H1 (cell line): Measurements from ENCODE around the gene MED29. TPM values are rescaled to one million over a fixed set of nuclear protein-coding genes. Genes with fewer than 3 reads are reported as not detected.

Experiments used
- CTCF ChIA-PET: fragments of 300-600 bp; sonication (Branson Sonifier 250); formaldehyde crosslinking; loops from one replicate; lab custom pipeline; 2021; ENCODE audit not compliant: partially characterized antibody; lab: Charles Lee
- POLR2A ChIA-PET: fragments of 300-600 bp; sonication (Branson Sonifier 250); formaldehyde crosslinking; loops from one replicate; lab custom pipeline; 2021; ENCODE audit warnings: inconsistent platforms; ENCODE audit not compliant: partially characterized antibody; lab: Charles Lee
- DNase-seq, 2 experiments: peaks; one replicate each; pipeline versions ENCODE4 v3.0.0 to v3.0.0-alpha.2; 2010 to 2022; ENCODE audit warnings: low spot score in 2 of 2, low read depth in 1 of 2, mixed read lengths in 1 of 2
- FAIRE-seq: peaks from 2 replicates; lab custom pipeline; 2011; peaks lifted over from hg19 to GRCh38; lab: Jason Lieb, UNC
- H2AFZ ChIP-seq: 2 replicates; pipeline ENCODE4 v1.8.1; 2012; ENCODE audit warnings: low read length, inconsistent platforms
- H2AK5ac ChIP-seq: 2 replicates; pipeline ENCODE4 v1.6.1; 2013; ENCODE audit warnings: low read depth, low read length
- H2BK120ac ChIP-seq: replicated peaks from 2 replicates; pipeline ENCODE3; 2013; ENCODE audit warnings: low read depth, low read length, inconsistent platforms
- H2BK12ac ChIP-seq: 2 replicates; pipeline ENCODE4 v1.6.1; 2013; ENCODE audit warnings: low read depth, low read length
- H2BK15ac ChIP-seq: 2 replicates; pipeline ENCODE4 v1.6.1; 2013; ENCODE audit warnings: low read length
- H2BK20ac ChIP-seq: 2 replicates; pipeline ENCODE4 v1.6.1; 2013; ENCODE audit warnings: low read length
- H2BK5ac ChIP-seq: 2 replicates; pipeline ENCODE4 v1.6.1; 2013; ENCODE audit warnings: low read depth, low read length
- H3K14ac ChIP-seq: 2 replicates; pipeline ENCODE4 v1.6.1; 2013; ENCODE audit warnings: inconsistent platforms; ENCODE audit not compliant: insufficient read length
- H3K18ac ChIP-seq: 2 replicates; pipeline ENCODE4 v1.6.1; 2013; ENCODE audit warnings: low read length; ENCODE audit errors: extremely low read depth
- H3K23ac ChIP-seq: 2 replicates; pipeline ENCODE4 v1.6.1; 2013; ENCODE audit warnings: inconsistent platforms; ENCODE audit not compliant: insufficient read length
- H3K23me2 ChIP-seq: 2 replicates; pipeline ENCODE4 v1.6.1; 2013; ENCODE audit warnings: low read depth, low read length
- H3K27ac ChIP-seq: 2 replicates; pipeline ENCODE4 v1.6.1; 2011; ENCODE audit warnings: low read depth, low read length, inconsistent platforms
- H3K27me3 ChIP-seq, 4 experiments: replicated peaks in 1 of 4; 1 replicate in 1 of 4; 2 replicates in 3 of 4; pipeline versions ENCODE4 v1.6.1 to v1.8.1; 2011 to 2013; ENCODE audit warnings: low read length in 3 of 4, mild to moderate bottlenecking in 3 of 4, inconsistent platforms in 2 of 4, mixed read lengths in 2 of 4, moderate library complexity in 1 of 4; ENCODE audit not compliant: control insufficient read depth in 3 of 4, insufficient read depth in 3 of 4; ENCODE audit errors: extremely low read depth in 1 of 4
- H3K36me3 ChIP-seq, 4 experiments: 2 replicates each; pipeline versions ENCODE4 v1.6.1 to v1.8.1; 2011 to 2013; ENCODE audit warnings: mild to moderate bottlenecking in 4 of 4, low read length in 3 of 4, moderate library complexity in 2 of 4, control low read depth in 1 of 4, inconsistent platforms in 1 of 4; ENCODE audit not compliant: insufficient read depth in 4 of 4, control insufficient read depth in 2 of 4
- H3K4ac ChIP-seq: replicated peaks from 2 replicates; pipeline ENCODE3; 2013; ENCODE audit warnings: low read length, low read depth, mixed read lengths, inconsistent platforms; ENCODE audit not compliant: insufficient read length
- H3K4me1 ChIP-seq, 4 experiments: replicated peaks in 1 of 4; 1 replicate in 1 of 4; 2 replicates in 3 of 4; pipeline versions ENCODE4 v1.6.1 to v1.8.1; 2011 to 2013; ENCODE audit warnings: low read length in 3 of 4, inconsistent platforms in 2 of 4, mixed read lengths in 1 of 4; ENCODE audit not compliant: insufficient read depth in 4 of 4, control insufficient read depth in 3 of 4
- H3K4me2 ChIP-seq, 2 experiments: 2 replicates each; pipeline versions ENCODE4 v1.6.1 to v1.8.1; 2011 to 2013; ENCODE audit warnings: low read depth in 2 of 2, low read length in 2 of 2, control low read depth in 1 of 2, inconsistent platforms in 1 of 2, mild to moderate bottlenecking in 1 of 2; ENCODE audit not compliant: insufficient read depth in 1 of 2
- H3K4me3 ChIP-seq, 4 experiments: fragments of 200-600, 300-600 bp in 1 of 4; sonication (generic), shearing (Covaris generic), sonication (Bioruptor Twin) in 1 of 4; 2 replicates each; pipeline versions ENCODE4 v1.5.1 to v1.8.1; 2011 to 2016; ENCODE audit warnings: low read length in 4 of 4, low read depth in 3 of 4, control low read depth in 2 of 4, inconsistent platforms in 2 of 4, mild to moderate bottlenecking in 2 of 4, mixed read lengths in 1 of 4, moderate library complexity in 1 of 4; ENCODE audit not compliant: insufficient read depth in 2 of 4; ENCODE audit errors: extremely low read depth in 1 of 4
- H3K56ac ChIP-seq: replicated peaks from 2 replicates; pipeline ENCODE3; 2013; ENCODE audit warnings: low read depth, mild to moderate bottlenecking, mixed read lengths, low read length, inconsistent platforms; ENCODE audit not compliant: insufficient read length
- H3K79me1 ChIP-seq: 2 replicates; pipeline ENCODE4 v1.6.1; 2013; ENCODE audit warnings: low read depth, low read length, control low read depth
- H3K79me2 ChIP-seq, 2 experiments: 2 replicates each; pipeline versions ENCODE4 v1.6.1 to v1.8.1; 2012 to 2013; ENCODE audit warnings: low read length in 2 of 2, mild to moderate bottlenecking in 2 of 2, inconsistent platforms in 1 of 2; ENCODE audit not compliant: insufficient read depth in 2 of 2, control insufficient read depth in 1 of 2
- H3K9ac ChIP-seq, 4 experiments: replicated peaks in 1 of 4; 1 replicate in 1 of 4; 2 replicates in 3 of 4; pipeline versions ENCODE4 v1.6.1 to v1.8.1; 2011 to 2013; ENCODE audit warnings: low read depth in 3 of 4, low read length in 3 of 4, control low read depth in 2 of 4, mild to moderate bottlenecking in 2 of 4, moderate library complexity in 2 of 4, inconsistent platforms in 1 of 4; ENCODE audit errors: extremely low read depth in 1 of 4
- H3K9me3 ChIP-seq, 2 experiments: 2 replicates each; pipeline versions ENCODE4 v1.6.1 to v1.8.1; 2012 to 2013; ENCODE audit warnings: mild to moderate bottlenecking in 2 of 2, moderate library complexity in 2 of 2, control low read depth in 1 of 2, inconsistent platforms in 1 of 2, low read depth in 1 of 2, low read length in 1 of 2, mixed read lengths in 1 of 2; ENCODE audit not compliant: insufficient read depth in 2 of 2
- H4K20me1 ChIP-seq, 2 experiments: replicated peaks in 1 of 2; 2 replicates each; pipeline versions ENCODE3 to v1.8.1; 2011 to 2013; ENCODE audit warnings: inconsistent platforms in 2 of 2, low read length in 2 of 2, mild to moderate bottlenecking in 1 of 2; ENCODE audit not compliant: insufficient read depth in 2 of 2, control insufficient read depth in 1 of 2
- H4K5ac ChIP-seq: 2 replicates; pipeline ENCODE4 v1.6.1; 2013; ENCODE audit warnings: low read length, low read depth, mixed read lengths, inconsistent platforms; ENCODE audit not compliant: insufficient read length
- H4K8ac ChIP-seq: 2 replicates; pipeline ENCODE4 v1.8.0; 2013; ENCODE audit warnings: mild to moderate bottlenecking, moderate library complexity, low read length, inconsistent platforms; ENCODE audit not compliant: insufficient read depth; ENCODE audit errors: extremely low read depth
- H4K91ac ChIP-seq: replicated peaks from 2 replicates; pipeline ENCODE3; 2013; ENCODE audit warnings: low read length, mixed read lengths, inconsistent platforms; ENCODE audit not compliant: insufficient read length
- ATF3 ChIP-seq: IDR thresholded peaks from 2 replicates; pipeline ENCODE4 v1.6.1; 2011; ENCODE audit warnings: low read depth, mild to moderate bottlenecking, low read length; ENCODE audit not compliant: insufficient read depth
- BACH1 ChIP-seq: IDR thresholded peaks from 2 replicates; pipeline ENCODE4 v1.6.1; 2012; ENCODE audit warnings: low read length, improper control_type of control experiment
- CBX5 ChIP-seq: fragments of 300-800, 300-1000 bp; sonication (generic); IDR thresholded peaks from 2 replicates; pipeline ENCODE4 v1.7.1; 2016; ENCODE audit warnings: antibody characterized with exemption, low read length, low read depth
- CBX8 ChIP-seq: fragments of 300-800, 300-1000 bp; sonication (generic); IDR thresholded peaks from 2 replicates; pipeline ENCODE4 v1.7.1; 2016; ENCODE audit warnings: low read depth, low read length, borderline replicate concordance
- EZH2 ChIP-seq: fragments of 200-600 bp; sonication (generic); IDR thresholded peaks from 2 replicates; pipeline ENCODE4 v1.7.1; 2012; ENCODE audit warnings: low read depth, mild to moderate bottlenecking, moderate library complexity, low read length, inconsistent platforms; ENCODE audit not compliant: severe bottlenecking
- GTF2F1 ChIP-seq: IDR thresholded peaks from 2 replicates; pipeline ENCODE4 v1.6.1; 2012; ENCODE audit warnings: low read depth, low read length, improper control_type of control experiment, borderline replicate concordance
- KDM1A ChIP-seq: fragments of 200-600, 300-600 bp; sonication (generic); IDR thresholded peaks from 2 replicates; pipeline ENCODE4 v1.7.1; 2016; ENCODE audit warnings: mild to moderate bottlenecking, low read length, borderline replicate concordance
- RAD21 ChIP-seq, 2 experiments: IDR thresholded peaks in 1 of 2; conservative IDR thresholded peaks in 1 of 2; 2 replicates each; pipeline ENCODE4 v1.6.1; 2011; ENCODE audit warnings: low read depth in 2 of 2, low read length in 2 of 2, improper control_type of control experiment in 1 of 2, inconsistent platforms in 1 of 2, mild to moderate bottlenecking in 1 of 2, moderate library complexity in 1 of 2
- TAF7 ChIP-seq: optimal IDR thresholded peaks from 2 replicates; pipeline ENCODE3; 2011; ENCODE audit warnings: low read depth, mild to moderate bottlenecking, inconsistent platforms, low read length, moderate library complexity, borderline replicate concordance
- WGBS, 2 experiments: shearing (Covaris generic) in 1 of 2; methylation state at CpG; one replicate each; pipeline versions ENCODE4 v1.1.6 to v1.1.7; 2013 to 2015; ENCODE audit warnings: low lambda C conversion rate in 2 of 2, mixed read lengths in 2 of 2, inconsistent platforms in 1 of 2, low coverage in 1 of 2, missing lambda C conversion rate in 1 of 2; ENCODE audit not compliant: insufficient replicate concordance in 2 of 2, insufficient coverage in 1 of 2, insufficient read length in 1 of 2; ENCODE audit errors: extremely low coverage in 1 of 2, missing lambda C conversion rate in 1 of 2; 5-methylcytosine and 5-hydroxymethylcytosine counted together
- polyA plus RNA-seq, 7 experiments: library from polyadenylated mRNA; depleted of rRNA in 3 of 7; stranded (reverse) in 5 of 7; unstranded in 2 of 7; fragments of >200 nt in 5 of 7; fragments of 200-250 nt in 2 of 7; gene quantifications; 1 replicate in 5 of 7; 2 replicates in 1 of 7; 4 replicates in 1 of 7; pipeline versions ENCODE4 v1.2.1 to v1.2.3, GENCODE V29; 2011 to 2013; ENCODE audit warnings: missing spikeins in 2 of 7, mixed read lengths in 2 of 7
- total RNA-seq: library from RNA; stranded (reverse); fragmentation: NEBNext Ultra II Directional; extraction: Animal tissue kit (Norgen Biotek cat#: 25700); gene quantifications from 2 replicates; pipeline ENCODE4 v1.2.1, GENCODE V29; 2021

Gene MED29
- total and polyA plus RNA-seq, 2 of the 8 experiments (the other 6 are each of a cell fraction or from before 2014, with no cell fraction given), result 31.1 to 52.5 TPM

- no peak overlapping the region for H3K14ac ChIP-seq
- H2BK20ac ChIP-seq, result no peak overlapping the region
- no peak overlapping the region for H3K9ac ChIP-seq
- H3K27me3 ChIP-seq, result no peaks in the 10 kb centered on the region
- H2BK5ac ChIP-seq, result no peak overlapping the region
- H2AK5ac ChIP-seq, result no peak overlapping the region
- H3K79me2 ChIP-seq, result no peaks in the 10 kb centered on the region
- POLR2A ChIA-PET, result interaction anchor here (0.6 to 4.3 kb wide), 5 partner anchors 11 to 478 kb away, joined by 3 to 20 read pairs (median 3); partner anchors contain the start of genes MED29, PAF1 and PLEKHG2
- no peaks in the 10 kb centered on the region for H3K9me3 ChIP-seq
- H3K4ac ChIP-seq, result no peak overlapping the region
- no peak overlapping the region for H3K56ac ChIP-seq
- H2AFZ ChIP-seq, result no peak overlapping the region
- H3K79me1 ChIP-seq, result no peaks in the 10 kb centered on the region; the same call in 1 of the 2 replicates
- CTCF ChIA-PET, result no interaction called here
- H3K4me1 ChIP-seq, result peaks cover 0 to 2% (median 0%) of the 10 kb centered on the region in 4 experiments; a peak in 2 of 7 replicates
- peaks cover 7 to 8% of the 10 kb centered on the region in 2 experiments for H4K20me1 ChIP-seq
- peaks cover 44 to 86% (median 69%) of the 10 kb centered on the region in 4 experiments for H3K36me3 ChIP-seq
- no peaks in the 10 kb centered on the region; the same call in 1 of the 2 replicates for H3K23me2 ChIP-seq
- no peak overlapping the region for H3K23ac ChIP-seq
- no peak overlapping the region for H2BK12ac ChIP-seq
- WGBS, 2 experiments, result 90% methylated on average over 14 of the region's 14 CpGs; no CpG with 5 or more reads in 1 of the 2 experiments
- H4K8ac ChIP-seq, result no peak overlapping the region
- H4K91ac ChIP-seq, result no peak overlapping the region
- DNase-seq (no peak), FAIRE-seq (no peak)
- H4K5ac ChIP-seq, result no peak overlapping the region
- H2BK15ac ChIP-seq, result no peak overlapping the region
- no peak overlapping the region for H3K18ac ChIP-seq
- H2BK120ac ChIP-seq, result no peak overlapping the region
- H3K27ac ChIP-seq, result no peak overlapping the region
- H3K4me3 ChIP-seq, result no peak overlapping the region
- H3K4me2 ChIP-seq, result no peak overlapping the region
- TF ChIP-seq RAD21 (IDR thresholded peaks at IDR 0.05 in 1 of 2, conservative IDR thresholded peaks at IDR 0.05 in 1 of 2; ENCODE audit: low read depth in 2 of 2, low read length in 2 of 2) (no peak), CBX5 (no peak), TAF7 (no peak), EZH2 (no peak), BACH1 (no peak), KDM1A (no peak), GTF2F1 (no peak), CBX8 (no peak), ATF3 (no peak)
These were observed 11.2 kb upstream of the MED29 start for GRCh38 chr19:39379865-39380396.
